ENCODE results near the gene KRT71. TPM values are rescaled to one million over a fixed set of nuclear protein-coding genes. Genes with fewer than 3 reads are reported as not detected.
A peak's percentile ranks its signal among the peaks of the same experiment; 100 is the strongest.

The KRT71 gene
- total RNA-seq, 2 experiments from 2014 or later, result not detected

DNA sequence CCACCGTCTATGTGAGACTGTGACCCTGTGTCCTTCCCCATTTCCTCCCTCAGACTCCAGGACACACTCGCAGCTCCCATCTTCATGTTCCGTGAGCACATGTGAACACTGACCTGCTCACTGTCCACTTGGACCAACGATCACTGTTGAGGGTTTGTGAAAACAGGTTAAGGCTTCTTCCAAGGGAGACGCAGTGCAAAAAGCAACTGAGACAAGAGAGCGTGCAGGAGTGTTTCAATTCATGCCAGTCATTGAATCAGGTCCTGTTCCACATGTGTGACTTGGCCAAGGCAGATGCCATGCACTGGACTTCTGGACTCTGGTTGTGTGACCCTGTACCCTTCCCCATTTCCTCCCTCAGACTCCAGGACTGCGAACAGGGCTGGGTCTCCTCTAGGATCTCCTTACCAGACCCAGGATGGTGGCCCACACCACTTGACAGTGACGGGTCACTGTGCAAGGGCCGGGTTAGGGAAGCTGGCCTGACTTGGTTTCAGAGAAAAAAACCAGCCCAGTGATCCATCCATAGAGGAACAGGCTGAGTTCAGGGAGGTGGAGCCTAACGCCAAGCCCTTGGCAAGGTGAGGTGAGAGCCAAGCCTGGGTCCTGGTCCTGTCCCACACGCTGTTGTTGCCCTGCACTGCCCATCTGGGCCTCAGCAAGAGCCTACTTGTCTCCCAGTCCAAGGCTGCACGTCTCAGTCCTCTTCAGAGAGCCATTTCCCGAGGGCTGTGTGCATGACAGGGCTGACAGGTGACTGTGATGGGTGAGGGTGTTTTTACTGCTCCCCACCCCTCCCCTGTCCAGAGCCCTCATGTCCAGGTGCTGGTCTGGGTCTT is 27.1 kb downstream of the KRT71 start:
- no peaks in the 10 kb centered on the region for H3K4me1 Mint-ChIP-seq (ENCODE audit: low read depth)
- Histone ChIP-seq H3K36me3 (ENCODE audit: insufficient read depth, low read length) (no peaks in the 10 kb centered on the region), H3K27me3 (ENCODE audit: control insufficient read depth in 1 of 2, insufficient read depth in 2 of 2, low read length in 2 of 2) (peaks cover 0 to 2% of the 10 kb centered on the region in 2 experiments), H3K9me3 (ENCODE audit: control insufficient read depth in 1 of 2, insufficient read depth in 1 of 2, low read length in 2 of 2) (no peaks in the 10 kb centered on the region), H3K4me3 (ENCODE audit: low read length) (no peak overlapping the region), H3K27ac (ENCODE audit: low read depth in 1 of 2, low read length in 2 of 2) (no peak overlapping the region), H3K4me1 (ENCODE audit: insufficient read depth, low read length) (peaks cover 2% of the 10 kb centered on the region)
- H3K9me3 Mint-ChIP-seq, result no peaks in the 10 kb centered on the region
- ChIA-PET POLR2A (no interaction called here), CTCF (no interaction called here)
- no peak for ATAC-seq (ENCODE audit: poor library complexity)
- H3K27me3 Mint-ChIP-seq, result no peaks in the 10 kb centered on the region
- no peaks in the 10 kb centered on the region for H3K36me3 Mint-ChIP-seq (ENCODE audit: low read depth)
- DNase-seq, result peak in 1 of 14 experiments; percentile 16
- TF ChIP-seq, protein P1, sequence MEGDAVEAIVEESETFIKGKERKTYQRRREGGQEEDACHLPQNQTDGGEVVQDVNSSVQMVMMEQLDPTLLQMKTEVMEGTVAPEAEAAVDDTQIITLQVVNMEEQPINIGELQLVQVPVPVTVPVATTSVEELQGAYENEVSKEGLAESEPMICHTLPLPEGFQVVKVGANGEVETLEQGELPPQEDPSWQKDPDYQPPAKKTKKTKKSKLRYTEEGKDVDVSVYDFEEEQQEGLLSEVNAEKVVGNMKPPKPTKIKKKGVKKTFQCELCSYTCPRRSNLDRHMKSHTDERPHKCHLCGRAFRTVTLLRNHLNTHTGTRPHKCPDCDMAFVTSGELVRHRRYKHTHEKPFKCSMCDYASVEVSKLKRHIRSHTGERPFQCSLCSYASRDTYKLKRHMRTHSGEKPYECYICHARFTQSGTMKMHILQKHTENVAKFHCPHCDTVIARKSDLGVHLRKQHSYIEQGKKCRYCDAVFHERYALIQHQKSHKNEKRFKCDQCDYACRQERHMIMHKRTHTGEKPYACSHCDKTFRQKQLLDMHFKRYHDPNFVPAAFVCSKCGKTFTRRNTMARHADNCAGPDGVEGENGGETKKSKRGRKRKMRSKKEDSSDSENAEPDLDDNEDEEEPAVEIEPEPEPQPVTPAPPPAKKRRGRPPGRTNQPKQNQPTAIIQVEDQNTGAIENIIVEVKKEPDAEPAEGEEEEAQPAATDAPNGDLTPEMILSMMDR (IDR thresholded peaks at IDR 0.05), result no peak
- intact Hi-C loops (cut with DNase I, micrococcal nuclease), result no loop called here
- no peak overlapping the region for H3K27ac Mint-ChIP-seq
- H3K4me3 Mint-ChIP-seq, result no peak overlapping the region

DNA sequence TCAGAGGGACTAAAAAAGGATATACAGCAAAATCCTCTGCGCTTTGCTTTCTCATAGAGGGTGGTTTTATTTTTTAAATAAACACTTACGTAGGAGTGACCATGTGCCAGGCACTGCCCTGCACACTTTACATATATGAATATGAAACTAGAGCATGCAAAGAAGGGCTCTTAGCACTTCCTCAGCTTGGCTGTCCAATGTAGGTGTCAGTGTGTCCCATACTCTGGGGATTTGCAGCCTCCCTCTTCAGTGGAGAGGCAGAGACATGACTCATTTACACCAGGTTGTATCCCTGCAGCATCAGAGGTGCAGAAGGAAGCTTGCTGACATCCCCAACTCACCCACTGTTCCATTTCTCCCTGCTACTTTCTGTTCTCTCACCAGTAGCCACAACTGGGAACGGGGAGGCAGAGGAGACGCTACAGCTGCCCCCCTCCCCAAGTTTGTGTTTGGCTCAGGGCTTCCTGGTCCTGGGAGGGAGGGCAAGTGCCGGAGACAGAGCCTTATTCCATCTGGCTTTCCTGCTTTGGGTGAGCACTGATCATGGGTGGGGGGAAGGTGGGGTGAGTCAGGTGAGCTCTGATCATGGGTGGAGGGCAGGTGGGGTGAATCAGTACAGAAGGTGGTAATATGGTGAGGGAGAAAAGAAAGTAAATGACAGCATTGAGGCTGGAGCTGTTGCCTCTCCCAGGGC is 27.9 kb downstream of the KRT71 start:
- peak in 1 of 14 experiments; percentile 10 for DNase-seq
- Mint-ChIP-seq H3K27ac (no peak overlapping the region), H3K4me3 (no peak overlapping the region), H3K4me1 (ENCODE audit: low read depth) (no peaks in the 10 kb centered on the region), H3K9me3 (no peaks in the 10 kb centered on the region), H3K27me3 (no peaks in the 10 kb centered on the region), H3K36me3 (ENCODE audit: low read depth) (no peaks in the 10 kb centered on the region)
- Histone ChIP-seq H3K27ac (ENCODE audit: low read depth in 1 of 2, low read length in 2 of 2) (no peak overlapping the region), H3K9me3 (ENCODE audit: control insufficient read depth in 1 of 2, insufficient read depth in 1 of 2, low read length in 2 of 2) (no peaks in the 10 kb centered on the region), H3K4me3 (ENCODE audit: low read length) (no peak overlapping the region), H3K27me3 (ENCODE audit: control insufficient read depth in 1 of 2, insufficient read depth in 2 of 2, low read length in 2 of 2) (peaks cover 0 to 2% of the 10 kb centered on the region in 2 experiments), H3K36me3 (ENCODE audit: insufficient read depth, low read length) (no peaks in the 10 kb centered on the region), H3K4me1 (ENCODE audit: insufficient read depth, low read length) (peaks cover 2% of the 10 kb centered on the region)
- intact Hi-C loops (cut with DNase I, micrococcal nuclease), result no loop called here
- ChIA-PET POLR2A (interaction anchor here (1.0 kb wide), 1 partner anchor 61 kb away, joined by 3 read pairs; no protein-coding TSS in a partner anchor), CTCF (no interaction called here)
- TF ChIP-seq, protein P1 (IDR thresholded peaks at IDR 0.05), result no peak
- no peak for ATAC-seq (ENCODE audit: poor library complexity)

DNA sequence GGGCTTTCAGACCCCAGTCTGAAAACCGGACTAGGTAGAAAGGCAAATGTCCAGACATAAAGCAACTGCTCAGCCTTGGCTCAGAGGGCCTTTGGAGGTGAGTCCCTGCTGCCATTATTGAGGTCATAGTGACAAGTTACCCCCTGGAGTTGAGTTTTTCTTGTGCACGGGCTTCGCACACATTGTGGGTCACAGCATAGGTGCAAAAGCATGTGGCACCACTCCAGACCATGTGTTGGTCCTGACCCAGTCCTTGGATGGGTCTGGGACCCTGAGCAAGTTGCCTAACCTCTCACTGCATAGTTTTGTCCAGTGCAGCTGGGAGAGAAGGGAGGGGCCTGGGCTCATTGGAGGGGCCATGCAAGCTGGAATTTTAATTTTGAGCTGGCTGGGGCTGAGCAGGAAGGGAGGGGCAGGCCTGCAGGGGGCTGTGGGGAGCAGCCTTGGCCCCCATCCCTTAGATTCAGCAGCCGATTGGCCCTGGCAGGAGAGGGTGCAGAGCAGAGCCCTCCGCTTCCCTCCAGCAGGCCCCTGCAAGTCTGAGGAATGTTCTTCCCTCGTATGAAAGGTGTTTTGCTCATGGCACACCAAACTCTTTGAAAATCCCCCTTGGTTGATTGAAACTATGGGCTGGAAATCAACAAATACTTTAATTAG is 28.6 kb downstream of the KRT71 start:
- TF ChIP-seq, protein P1 (IDR thresholded peaks at IDR 0.05), result no peak
- Mint-ChIP-seq H3K36me3 (ENCODE audit: low read depth) (no peaks in the 10 kb centered on the region), H3K4me1 (ENCODE audit: low read depth) (no peaks in the 10 kb centered on the region), H3K27me3 (no peaks in the 10 kb centered on the region), H3K27ac (no peak overlapping the region), H3K9me3 (no peaks in the 10 kb centered on the region), H3K4me3 (no peak overlapping the region)
- CTCF ChIA-PET, result no interaction called here
- intact Hi-C loops (cut with DNase I, micrococcal nuclease), result no loop called here
- DNase-seq, result peak in 1 of 14 experiments; percentile 15
- Histone ChIP-seq H3K9me3 (ENCODE audit: control insufficient read depth in 1 of 2, insufficient read depth in 1 of 2, low read length in 2 of 2) (no peaks in the 10 kb centered on the region), H3K4me3 (ENCODE audit: low read length) (no peak overlapping the region), H3K27ac (ENCODE audit: low read depth in 1 of 2, low read length in 2 of 2) (no peak overlapping the region), H3K4me1 (ENCODE audit: insufficient read depth, low read length) (peaks cover 2% of the 10 kb centered on the region), H3K36me3 (ENCODE audit: insufficient read depth, low read length) (no peaks in the 10 kb centered on the region), H3K27me3 (ENCODE audit: control insufficient read depth in 1 of 2, insufficient read depth in 2 of 2, low read length in 2 of 2) (peaks cover 0 to 2% of the 10 kb centered on the region in 2 experiments)
- POLR2A ChIA-PET, result interaction anchor here (1.0 kb wide), 1 partner anchor 62 kb away, joined by 3 read pairs; no protein-coding TSS in a partner anchor
- no peak for ATAC-seq (ENCODE audit: poor library complexity)

All from CD4-positive, alpha-beta T cell (primary cell).